GM19455 (cell line): ENCODE measurements around the gene ZFP82.

Experiments
- ATAC-seq: cut with Tn5 transposase; IDR thresholded peaks from one replicate; pipeline ENCODE4 v1.9.1; 2021; ENCODE audit not compliant: unreplicated experiment

Gene ZFP82

DNA sequence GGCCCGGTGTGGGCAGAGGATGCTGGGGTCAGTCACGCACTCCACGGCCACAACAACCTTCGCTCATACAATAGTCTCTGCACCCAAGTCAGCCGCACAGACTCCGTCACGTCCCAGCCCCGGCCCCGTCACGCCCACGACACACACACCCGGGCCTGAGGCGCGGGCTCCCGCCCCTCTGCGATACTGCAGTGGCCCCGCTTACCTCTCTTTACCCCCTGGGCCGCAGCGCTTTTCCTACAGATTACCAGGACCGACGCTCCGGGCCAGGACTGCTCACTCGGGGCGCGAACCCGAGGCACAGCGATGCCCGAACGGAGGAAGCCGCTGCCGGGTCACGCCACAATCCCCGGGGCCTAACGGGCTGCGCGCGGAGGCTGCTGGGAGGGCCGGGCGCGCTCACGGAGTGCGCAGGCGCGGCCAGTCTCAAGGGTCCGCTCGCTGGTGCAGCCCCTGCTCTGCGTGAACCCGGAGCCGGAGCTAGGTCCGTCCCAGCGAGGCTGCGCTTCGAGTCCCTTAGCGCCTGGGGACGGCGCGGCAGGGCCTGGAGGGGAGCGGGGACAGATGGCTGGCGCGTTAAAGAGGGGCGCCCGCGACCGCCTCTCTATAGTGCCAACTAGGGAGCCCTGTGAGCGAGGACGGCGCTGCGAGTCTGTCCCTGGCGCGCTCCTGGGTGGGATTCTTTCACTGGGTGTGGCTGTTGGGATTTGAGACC lies at the start of gene ZFP82:
TSS of gene ZFP82 (minus strand) at position 358 of the 715 bp plus-strand sequence. CDS start 8,855 bp downstream, outside the sequence.
- peak; percentile 61 for ATAC-seq

DNA sequence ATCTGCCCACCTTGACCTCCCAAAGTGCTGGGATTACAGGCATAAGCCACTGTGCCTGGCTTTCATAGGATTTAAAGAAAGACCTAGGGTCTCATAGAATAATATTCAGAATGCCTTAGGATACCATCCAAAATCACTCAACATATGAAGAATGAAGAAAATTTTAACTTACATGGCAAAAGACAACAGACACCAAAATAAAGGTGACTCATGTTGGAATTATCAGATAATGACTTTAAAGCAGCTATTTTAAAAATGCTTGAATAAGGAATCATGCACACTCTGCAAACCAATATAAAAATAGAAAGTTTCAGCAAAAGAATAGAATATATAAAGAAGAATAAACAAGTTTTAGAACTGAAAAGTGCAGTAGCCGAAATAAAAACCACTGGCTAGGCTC lies 41.6 kb upstream of the ZFP82 start:
- no peak for ATAC-seq

DNA sequence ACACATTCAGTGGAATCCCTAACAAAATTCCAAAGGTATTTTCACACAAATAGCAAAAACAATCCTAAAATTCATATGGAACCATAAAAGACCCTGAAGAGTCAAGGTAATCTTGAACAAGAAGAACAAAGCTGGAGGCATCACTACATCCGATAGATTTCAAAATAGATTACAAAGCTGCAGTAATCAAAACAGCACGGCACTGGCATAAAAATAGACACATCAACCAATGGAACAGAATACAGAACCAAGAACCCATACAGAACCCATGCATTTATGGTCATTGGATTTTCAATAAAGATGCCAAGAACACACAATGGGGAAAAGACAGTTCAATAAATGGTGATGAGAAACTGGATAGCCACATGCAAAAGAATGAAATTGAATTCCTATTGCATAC lies 38.4 kb upstream of the ZFP82 start:
- ATAC-seq, result no peak

DNA sequence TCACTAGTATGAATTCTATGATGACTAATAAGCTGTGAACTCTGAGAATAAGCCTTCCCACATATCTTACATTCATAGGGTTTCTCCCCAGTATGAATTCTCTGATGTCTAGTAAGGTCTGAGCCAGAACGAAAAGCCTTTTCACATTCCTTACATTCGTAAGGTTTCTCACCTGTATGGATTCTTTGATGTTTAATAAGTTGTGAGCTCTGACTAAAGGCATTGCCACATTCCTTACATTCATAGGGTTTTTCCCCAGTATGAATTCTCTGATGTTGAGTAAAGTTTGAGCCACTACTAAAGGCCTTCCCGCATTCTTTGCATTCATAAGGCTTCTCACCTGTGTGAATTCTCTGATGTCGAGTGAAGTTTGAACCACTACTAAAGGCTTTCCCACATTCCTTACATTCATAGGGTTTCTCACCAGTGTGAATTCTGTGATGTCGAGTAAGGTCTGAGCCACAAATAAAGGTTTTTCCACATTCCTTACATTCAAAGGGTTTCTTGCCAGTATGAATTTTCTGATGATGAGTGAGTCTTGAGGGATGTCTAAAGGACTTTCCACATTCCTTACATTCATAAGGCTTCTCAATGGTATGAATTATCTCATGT lies 30.7 kb upstream of the ZFP82 start:
- no peak for ATAC-seq

DNA sequence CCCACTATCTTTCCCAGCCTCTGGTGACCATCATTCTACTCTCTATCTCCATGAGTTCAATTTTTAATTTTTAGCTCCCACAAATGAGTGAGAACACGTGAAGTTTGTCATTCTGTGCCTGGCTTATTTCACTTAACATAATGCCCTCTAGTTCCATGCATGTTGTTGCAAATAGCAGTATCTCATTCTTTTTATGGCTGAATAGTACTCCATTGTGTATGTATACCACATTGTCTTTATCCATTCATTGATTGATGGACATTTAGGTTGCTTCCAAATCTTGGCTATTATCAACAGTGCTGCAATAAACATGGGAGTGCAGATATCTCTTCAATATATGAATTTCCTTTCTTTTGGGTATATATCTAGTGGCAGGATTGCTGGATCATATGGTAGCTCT lies 22.9 kb upstream of the ZFP82 start:
- no peak for ATAC-seq

DNA sequence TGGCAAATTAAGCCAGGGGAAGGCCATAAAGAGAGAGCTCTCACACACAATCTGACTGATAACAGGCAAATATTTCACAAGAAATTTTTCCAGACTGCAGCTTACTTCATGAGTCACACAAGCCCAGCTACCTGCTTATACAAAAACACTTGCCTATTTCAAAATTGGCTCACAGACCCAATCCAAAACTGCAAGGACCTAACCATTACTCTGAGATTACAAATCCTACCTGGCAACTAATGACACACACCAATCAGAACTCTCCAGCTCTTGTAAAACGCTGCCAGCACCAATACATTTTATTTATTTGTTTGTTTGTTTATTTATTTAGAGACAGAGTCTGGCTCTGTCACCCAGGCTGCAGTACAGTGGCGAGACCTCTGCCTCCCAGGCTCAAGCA lies 18.1 kb upstream of the ZFP82 start:
- ATAC-seq, result no peak

DNA sequence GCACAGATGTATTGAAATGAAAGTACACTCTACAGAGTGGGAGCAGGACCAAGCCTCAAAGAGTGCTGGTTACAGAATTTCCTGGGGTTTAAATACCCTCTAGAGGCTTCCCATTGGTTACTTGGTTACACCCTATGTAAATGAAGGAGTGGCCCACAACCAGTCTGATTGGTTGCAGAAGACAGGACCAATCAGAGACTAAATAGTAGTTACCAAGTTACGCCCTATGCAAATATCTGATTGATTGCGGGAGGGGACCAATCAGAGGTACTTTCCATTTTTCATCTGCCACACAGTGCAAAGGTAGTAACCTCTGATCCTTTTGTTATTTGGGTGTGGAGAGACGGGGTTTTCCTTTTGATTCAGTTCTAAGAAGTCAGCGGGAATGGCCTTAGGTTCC lies 5.5 kb upstream of the ZFP82 start:
- ATAC-seq, result no peak

DNA sequence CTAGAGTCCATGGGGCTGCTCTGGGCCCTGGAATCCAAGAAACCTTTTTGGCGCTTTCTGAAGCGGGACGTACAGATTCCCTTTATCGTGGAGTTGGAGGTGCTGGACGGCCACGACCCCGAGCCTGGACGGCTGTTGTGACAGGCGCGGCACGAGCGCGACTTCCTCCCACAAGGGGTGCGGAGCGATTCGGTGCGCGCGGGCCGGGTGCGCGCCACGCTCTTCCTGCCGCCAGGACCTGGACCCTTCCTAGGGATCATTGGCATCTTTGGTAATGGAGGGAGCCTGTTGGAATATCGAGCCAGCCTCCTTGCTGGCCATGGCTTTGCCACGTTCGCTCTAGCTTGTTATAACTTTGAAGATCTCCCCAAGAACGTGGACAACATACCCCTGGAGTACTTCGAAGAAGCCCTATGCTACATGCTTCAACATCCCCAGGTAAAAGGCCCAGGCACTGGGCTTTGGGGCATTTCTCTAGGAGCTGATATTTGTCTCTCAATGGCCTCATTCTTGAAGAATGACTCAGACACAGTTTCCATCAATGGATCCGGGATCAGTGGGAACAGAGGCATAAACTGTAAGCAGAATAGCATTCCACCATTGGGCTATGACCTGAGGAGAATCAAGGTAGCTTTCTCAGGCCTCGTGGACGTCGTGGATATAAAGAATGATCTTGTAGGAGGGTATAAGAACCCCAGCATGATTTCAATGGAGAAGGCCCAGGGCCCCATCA lies 3.5 kb upstream of the ZFP82 start:
- no peak for ATAC-seq

DNA sequence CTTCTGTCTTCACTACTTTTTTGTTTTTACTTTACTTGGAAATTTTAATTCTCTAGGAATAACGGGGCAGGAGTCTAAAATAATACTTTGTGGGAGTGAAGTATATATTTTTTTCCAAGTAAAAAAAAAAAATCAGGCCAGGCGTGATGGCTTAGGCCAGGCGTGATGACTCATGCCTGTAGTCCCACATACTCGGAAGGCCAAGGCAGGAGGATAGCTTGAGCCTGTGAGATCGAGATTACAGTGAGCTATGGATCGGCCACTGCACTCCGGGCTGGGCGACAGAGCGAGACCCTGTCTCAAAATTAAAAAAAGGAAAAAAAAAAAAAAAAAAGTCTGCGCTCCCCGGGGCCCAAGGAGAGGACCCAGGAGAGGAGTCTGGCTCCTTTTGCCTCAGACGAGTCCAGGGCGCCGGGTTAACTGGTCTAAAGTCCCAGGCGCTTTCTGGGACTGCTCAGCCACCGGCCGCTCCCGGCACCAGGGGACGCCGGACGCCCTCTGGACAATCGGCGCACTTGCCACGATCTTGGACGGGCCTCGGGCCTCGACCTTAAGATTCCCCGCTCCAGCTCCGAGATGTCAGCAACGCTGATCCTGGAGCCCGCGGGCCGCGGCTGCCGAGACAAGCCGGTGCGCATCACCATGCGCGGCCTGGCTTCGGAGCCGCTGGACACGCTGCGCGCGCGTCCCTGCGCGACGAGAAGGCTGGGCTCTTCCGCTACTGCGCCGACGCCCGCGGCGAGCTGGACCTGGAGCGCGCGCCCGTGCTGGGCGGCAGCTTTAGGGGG lies 2.7 kb upstream of the ZFP82 start:
- no peak for ATAC-seq

DNA sequence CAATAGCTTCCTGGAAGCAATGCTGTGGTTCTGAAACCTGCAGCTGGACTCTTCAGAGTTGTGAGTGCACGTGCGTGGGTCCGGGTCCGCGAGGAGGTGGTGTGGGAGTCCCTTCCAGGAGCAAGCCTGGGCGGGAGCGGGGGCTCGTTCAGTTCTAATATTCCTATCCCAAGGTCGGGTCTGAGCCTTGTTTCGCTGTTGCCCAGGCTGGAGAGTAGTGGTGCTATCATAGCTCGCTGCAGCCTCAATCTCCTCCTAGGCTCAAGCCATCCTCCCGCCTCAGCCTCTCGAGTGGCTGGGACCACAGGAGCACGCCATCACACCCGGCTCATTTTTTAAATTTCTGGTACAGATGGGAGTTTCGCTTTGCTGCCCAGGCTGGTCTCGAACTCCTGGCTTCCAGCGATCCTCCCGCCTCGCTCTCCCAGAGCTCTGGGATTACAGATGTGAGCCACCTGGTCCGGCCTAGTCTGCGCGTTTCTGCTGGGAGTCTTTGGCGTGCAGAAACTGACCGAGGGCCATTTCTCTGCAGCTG lies 625 bp downstream of the ZFP82 start:
- no peak for ATAC-seq

DNA sequence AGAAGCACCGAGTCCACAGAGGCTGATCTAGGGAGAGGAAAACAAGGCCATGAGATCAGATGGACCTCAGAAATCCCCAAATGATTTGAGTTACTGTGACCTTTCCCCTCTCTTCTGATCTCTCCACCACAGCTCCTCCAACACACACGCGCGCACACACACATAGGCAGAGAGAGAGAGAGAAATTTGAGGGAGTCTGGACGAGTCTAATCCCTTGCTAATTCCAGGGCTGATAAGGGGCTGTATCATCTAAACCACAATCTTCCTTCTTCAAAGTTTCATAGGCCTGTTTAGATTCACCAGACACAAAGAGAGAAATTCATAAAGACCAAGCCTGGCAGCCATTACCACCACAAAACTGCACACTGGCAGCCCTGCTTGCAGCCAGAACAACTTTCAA lies 8.6 kb downstream of the ZFP82 start:
- ATAC-seq, result no peak

DNA sequence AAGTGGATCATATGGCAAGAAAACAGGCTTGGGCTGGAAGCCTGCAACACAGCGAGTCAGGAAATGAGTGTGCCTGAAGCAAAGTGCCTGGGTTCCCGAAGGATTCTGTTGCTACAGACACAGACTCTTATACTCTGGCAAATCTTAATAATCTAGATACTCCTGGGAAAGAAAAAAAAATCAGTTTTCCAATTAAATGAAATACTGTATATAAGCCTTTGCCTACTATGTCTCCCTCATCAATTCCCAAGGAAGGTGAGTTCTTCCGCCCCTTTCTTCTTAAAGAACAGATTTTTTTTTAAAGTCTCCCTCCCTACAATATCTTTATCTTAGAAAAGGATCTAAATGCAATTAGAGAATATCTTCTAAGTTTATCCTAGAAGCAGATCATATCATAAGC lies 10.3 kb downstream of the ZFP82 start:
- no peak for ATAC-seq

DNA sequence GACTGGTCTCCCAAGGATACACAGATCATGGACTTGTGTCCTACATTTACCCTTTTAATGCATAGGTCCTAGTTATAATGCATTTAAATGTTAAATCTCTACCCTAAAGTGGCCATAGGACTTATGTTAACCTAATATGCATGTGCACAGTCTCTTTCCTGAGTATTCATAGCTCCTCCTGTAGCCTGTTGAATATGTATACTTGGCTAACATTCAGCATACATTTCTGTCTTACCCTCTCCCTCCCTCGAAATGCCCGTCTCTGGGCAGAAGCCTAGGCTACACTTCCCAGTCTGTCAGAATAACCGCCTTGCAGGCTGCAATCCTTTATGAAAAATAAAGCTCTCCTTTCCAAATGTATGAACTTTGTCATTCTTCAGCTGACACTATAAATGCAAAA lies 13.9 kb downstream of the ZFP82 start:
- ATAC-seq, result no peak

DNA sequence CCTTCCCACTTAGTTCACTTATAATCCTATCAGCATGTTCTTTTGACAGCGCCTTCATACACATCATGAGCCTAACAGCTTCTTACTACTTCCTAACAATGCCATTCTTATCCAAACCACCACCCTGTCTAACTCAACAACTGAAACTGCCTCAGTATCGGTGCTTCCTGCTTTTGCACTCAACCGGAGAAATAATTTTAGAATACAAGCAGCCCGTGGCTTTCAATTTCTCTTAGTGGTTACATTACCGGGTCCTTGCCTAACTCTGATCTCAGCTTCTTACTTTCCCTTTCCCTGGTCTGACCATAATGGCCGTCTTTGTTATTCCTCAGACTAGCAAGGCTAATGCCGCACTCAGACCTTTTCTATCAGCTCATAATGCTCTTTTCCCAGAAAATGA lies 17.0 kb downstream of the ZFP82 start:
- no peak for ATAC-seq

DNA sequence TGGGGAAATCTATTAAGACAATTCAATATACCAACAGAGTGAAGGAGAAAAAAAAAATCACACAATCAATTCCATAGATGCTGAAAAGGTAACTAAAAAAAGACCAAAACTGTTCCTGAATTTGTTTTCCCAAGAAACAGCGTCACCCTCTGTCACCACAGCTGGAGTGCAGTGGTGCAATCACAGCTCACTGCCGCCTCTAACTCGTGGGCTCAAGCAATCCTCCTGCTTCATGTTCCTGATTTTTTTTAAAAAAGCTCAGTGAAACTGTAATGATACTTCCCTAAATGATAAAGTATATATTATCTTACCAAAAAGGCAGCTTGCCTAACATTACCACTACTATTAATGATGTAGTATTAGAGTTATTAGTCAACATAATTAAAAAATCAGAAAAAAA lies 19.9 kb downstream of the ZFP82 start:
- ATAC-seq, result no peak

DNA sequence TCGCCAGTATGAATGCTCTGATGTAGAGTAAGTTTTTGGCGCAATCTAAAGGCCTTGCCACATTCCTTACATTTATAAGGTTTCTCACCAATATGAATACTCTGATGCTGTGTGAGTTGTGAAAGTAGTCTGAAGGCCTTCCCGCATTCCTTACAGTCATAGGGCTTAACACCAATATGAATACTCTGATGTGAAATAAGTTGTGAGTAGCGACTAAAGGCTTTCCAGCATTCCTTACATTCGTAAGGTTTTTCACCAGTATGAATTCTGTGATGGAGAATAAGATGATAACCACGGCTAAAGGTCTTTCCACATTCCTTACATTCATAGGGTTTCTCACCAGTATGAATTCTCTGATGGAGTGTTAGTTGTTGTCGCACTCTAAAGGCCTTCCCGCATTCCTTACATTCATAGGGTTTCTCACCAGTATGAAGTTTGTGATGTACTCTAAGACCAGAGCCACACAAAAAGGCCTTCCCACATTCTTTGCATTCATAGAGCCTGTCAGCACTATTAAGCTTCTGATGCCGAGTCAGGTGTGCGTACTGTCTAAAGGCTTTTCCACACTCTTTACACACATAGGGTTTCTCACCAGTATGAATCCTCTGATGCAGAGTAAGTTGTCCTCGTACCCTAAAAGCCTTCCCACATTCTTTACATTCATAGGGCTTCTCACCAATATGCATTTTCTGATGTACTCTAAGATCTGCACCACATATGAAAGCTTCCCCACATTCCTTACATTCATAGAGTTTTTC lies 25.3 kb downstream of the ZFP82 start:
- ATAC-seq, result no peak

DNA sequence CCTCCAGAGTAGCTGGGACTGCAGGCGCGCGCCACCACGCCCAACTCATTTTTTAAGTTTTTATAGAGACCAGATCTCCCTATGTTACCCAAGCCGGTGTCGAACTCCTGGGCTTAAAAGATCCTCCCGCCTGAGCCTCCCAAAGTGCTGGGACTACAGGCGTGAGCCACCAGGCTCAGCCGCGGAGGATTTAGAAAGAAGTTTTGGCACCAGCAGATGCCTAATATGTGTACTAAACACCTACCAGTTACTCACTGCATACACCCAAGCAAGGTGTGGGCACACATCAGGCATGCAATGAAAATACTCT lies 39.0 kb downstream of the ZFP82 start:
- no peak for ATAC-seq

DNA sequence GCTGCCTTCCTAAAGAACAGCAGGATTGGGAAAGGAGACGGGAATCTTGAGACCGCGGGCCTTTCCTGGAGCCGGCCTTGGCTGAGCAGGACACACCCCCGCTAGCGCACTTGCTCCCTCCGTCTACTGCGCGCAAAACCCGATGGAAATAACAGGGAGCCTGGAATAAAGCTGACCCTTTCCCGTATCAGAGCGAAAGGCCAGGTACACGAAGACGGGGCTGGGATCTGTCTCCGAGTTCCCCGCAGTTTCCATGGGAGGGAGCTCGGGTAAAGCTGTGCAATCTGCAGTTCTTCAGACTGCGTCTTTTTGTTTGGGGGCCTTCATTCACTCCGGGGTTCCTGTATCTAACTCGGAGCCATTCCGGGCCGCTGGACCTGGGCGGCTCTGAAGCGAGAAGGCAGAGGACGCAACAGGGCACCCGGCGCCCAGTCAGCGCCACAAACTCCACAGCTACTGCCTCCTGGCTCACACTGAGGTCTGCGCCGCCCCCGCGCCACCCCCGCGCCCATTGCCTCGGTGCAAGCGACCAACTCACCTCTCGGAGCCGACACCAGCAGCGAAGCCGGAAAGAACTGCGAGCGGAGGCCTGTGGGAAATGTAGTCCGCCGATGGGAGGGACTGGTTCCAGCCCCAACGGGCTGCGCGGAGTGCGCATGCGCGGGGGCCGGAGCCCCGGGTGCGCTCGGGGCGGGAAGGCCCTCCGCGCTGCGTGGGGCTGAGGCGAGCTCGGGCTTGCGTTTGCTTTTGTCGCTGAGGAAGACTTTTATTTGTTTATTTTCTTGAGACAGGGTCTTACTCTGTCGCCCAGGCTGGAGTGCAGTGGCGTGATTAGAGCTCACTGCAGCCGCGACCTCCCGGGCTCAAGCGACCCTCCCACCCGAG lies 39.6 kb downstream of the ZFP82 start, which contains the start of gene ZFP14:
TSS of gene ZFP14 (minus strand) at position 577 of the 885 bp plus-strand sequence. CDS start 11,309 bp downstream, outside the sequence.
- ATAC-seq, result peak; percentile 94

DNA sequence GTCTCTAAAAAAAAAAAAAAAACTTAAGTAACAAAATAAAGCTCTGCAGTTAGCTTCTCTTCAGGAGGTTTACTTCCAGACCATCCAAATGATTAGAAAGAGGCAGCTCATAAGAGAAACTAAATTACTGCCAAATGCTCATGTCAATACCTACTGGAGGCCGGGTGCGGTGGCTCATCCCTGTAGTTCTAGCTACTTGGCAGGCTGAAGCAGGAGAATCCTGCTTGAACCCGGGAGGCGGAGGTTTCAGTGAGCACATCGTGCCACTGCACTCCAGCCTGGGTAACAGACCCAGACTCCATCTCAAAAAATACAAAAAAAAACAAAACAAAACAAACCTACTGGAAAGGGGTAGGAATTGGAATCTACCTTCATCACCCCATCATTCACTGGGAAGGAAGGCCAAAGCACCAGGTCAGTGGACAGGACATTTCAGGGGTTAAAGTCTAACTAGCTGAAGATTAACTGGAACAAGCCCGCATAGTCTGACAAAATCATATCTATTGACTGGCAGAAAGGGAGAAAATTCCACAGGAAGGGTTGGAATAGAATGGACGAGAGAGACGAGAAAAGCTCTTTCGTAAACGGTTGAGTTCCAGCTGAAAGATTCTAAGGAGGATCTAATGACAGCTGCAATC lies 40.8 kb downstream of the ZFP82 start:
- ATAC-seq, result no peak
